G401.6 (cell line): ENCODE measurements around the gene EPN2.

Experiments
- FAIRE-seq: peaks from 2 replicates; lab custom pipeline; 2012; peaks lifted over from hg19 to GRCh38; lab: Jason Lieb, UNC

EPN2 gene

DNA sequence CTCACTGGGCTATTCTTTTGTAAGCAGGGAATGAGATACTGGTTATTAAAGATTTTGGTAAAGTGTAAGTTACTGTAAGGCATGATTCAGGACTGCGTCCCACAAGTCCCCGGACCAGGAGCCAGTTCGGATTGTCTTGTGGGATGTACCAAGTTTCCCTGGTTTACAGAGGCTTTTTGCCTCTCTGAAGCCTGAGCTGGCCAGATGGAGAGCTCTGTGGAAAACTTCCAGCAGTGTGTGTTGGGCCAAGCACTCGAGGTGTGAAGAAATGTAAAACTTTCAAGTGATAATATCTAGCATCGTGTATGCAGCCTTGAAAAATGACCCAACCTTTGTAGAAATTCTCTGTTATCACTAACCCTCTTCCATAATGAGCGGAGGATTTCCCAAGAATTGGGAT, 2.4 kb downstream of the EPN2 start:
- no peak for FAIRE-seq

DNA sequence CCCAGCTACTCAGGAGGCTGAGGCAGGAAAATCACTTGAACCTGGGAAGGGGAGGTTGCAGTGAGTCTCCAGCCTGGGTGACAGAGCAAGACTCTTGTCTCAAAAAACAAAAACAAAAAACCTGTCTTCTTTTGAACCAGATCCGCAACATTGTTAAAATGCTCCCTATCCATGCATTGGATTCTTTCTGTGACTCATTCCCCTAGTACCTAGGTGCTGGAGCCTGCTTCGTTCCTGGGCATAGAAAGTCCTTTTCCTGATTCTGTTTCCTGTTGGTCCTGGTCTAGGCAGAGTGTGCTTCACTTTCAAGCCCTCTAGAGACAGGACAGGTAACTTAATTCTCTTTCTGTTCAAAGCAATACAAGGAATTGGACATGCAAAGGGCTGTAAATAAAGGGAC, 5.2 kb downstream of the EPN2 start:
- no peak for FAIRE-seq

- FAIRE-seq: no peak
Measured at GRCh38 chr17:19242926-19243325, 5.8 kb downstream of the EPN2 start.

DNA sequence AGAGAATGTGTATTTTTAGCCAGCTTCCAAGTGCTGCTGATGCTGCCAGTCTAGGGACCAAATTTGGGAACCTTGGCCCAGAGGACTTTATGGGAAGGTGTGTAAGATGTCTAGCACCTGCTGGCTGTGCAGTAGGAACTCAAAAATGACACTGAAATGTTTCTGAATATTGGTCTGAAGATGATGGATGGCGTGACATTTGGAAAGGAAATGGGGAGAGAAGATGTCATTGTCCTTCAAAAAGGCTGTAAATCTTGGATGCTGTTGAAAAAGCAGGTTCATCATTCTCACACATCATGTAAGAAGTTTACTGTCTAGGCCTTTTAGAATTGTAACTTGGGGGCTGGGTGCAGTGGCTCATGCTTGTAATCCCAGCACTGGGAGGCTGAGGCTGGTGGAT, 6.7 kb downstream of the EPN2 start:
- FAIRE-seq: no peak

- FAIRE-seq: no peak
Measured at GRCh38 chr17:19244357-19244756, 7.2 kb downstream of the EPN2 start.

DNA sequence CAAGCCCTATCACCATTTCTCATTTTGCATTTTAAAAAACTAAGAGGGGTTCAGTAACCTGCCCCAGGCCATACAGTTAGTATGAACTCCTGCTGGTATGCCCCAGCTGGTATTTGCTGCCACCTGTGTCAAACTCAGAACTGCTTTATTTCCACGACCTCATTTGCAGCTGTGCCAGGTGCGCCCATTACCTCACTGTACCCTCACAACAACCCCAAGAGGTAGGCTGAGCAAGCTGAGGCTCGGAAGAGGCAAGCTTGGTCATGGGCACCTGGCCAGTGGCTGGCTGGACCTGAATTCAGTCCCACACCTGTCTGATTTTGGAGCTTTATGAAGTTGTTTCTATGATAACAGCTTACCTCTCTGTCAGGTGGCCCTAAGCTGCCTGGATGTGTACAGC, 7.6 kb downstream of the EPN2 start:
- FAIRE-seq: no peak

- FAIRE-seq: no peak
Measured at GRCh38 chr17:19247473-19247872, 10.3 kb downstream of the EPN2 start.

DNA sequence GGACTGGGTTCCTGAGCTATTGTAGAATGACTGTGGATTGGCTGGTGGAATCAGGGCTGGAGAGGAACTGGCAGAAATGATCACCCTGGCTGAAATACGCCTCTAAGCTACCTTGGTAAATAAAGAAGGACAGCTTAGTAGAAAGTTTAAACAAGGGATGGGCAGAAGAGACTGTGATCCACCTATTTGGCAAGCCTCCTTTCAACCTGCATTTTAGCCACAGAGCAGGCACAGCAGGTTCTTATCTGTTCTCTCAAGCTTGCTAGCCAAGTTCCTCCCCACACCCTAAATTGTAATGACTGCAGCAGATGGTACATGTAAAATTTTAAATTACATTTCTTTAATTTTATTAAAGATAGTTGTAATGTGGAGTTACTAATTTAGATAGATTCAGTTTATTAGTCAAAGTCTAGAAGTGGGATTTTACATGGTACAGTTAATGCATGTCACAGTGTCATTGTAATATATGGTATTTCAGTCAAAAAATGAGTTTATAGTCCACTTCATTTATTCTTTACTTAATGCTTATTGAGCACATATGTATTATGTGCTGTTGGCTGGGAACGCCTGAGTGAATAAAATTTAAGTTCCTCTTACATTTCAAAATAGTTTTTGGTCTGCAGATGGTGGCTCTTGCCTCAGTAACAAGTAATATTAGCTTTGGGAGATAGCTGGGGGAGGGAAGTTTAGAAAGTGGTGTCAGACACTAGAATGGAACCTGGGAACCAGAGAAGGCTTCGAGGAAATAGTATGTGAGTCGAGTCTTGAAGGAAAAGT, 11.2 kb downstream of the EPN2 start:
- no peak for FAIRE-seq

- no peak for FAIRE-seq
Measured at GRCh38 chr17:19248928-19249574, 11.9 kb downstream of the EPN2 start.

DNA sequence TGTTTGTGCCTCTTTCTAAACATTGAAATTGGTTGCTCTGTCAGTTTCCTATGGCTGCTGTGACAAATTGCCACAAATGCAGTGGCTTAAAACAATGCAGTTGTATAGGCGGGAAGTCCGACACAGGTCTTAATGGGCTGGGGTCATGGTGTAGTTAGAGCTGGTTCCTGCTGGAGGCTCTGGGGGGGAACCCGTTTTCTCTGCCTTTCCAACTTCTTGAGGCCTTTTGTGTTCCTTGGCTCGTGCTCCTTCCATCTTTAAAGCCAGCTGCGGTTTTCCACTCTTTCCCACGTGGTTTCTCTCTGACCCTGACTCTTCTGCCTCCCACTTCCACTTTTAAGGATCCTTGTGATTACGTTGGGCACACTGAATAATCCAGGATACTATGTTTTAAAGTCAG, 12.5 kb downstream of the EPN2 start:
- no peak for FAIRE-seq

DNA sequence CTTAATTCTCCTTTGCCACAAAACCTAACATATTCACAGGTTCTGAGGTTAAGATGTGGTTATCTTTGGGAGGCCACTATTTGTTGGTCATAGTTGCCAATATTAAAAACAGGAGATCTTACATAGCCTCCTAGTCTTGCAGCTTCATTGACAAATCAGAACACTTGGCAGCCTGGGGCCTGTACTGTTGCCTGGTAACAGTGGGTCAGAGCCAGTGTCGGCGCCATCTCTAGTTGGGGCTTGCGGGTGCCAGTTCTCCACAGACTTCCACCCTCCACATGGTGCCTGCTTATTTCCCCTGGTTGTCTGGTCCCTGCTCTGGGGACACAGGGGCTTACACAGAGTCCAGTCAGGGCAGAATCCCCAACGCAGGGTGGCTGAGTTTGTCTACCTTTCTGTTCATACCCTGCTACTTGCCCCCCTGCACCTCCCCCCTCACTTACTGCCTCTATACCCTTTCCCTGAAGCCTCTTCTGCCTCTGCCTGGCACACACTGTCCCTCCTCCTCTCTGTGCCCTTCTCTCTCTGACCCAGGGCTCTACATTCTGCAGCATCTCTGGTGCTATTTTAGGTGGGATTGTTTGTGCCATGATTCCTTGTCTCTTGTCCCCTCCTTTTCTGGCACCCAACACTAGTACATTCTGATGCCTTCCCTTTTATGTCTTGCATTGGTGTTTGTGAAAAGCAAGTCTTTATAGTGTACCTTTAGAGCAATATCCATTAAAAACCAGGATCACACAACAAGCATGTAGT, 13.4 kb downstream of the EPN2 start:
- FAIRE-seq: no peak

DNA sequence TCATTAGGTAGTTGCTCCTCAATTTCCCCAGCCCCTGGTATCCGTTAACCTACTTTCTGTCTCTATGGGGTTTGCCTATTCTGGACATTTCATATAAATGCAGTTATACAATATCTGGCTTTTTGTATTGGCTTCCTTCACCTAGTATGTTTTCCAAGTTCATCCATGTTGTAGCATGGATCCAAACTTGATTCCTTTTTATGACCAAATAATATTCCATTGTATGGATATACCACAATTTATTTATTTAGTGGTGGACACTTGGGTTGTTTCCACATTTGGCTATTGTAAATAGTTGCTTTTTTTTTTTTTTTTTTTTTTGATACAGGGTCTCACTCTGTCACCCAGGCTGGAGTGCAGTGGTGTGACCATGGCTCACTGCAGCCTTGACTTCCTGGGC, 15.9 kb downstream of the EPN2 start:
- no peak for FAIRE-seq

- FAIRE-seq: no peak
Measured at GRCh38 chr17:19254651-19255050, 17.5 kb downstream of the EPN2 start.

DNA sequence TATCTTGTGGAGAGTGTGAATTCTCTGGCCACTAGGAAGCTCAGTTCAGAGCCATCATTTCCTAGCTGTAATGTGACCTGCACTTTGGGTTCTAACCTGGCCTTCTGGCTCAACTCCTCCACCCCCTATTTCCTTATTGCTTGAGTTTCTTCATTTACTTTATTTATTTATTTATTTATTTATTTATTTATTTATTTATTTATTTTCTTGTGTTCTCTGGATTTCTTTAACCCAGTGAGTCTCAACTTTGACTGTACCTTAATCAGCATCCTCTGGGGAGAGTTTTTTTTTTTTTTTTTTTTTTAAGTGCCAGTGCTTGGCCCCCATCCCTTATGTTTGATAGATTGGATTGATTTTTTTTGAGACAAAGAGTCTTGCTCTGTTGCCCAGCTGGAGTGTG, 18.1 kb downstream of the EPN2 start:
- FAIRE-seq: no peak

GRCh38 chr17:19258371-19258770, 21.2 kb downstream of the EPN2 start:
- no peak for FAIRE-seq

DNA sequence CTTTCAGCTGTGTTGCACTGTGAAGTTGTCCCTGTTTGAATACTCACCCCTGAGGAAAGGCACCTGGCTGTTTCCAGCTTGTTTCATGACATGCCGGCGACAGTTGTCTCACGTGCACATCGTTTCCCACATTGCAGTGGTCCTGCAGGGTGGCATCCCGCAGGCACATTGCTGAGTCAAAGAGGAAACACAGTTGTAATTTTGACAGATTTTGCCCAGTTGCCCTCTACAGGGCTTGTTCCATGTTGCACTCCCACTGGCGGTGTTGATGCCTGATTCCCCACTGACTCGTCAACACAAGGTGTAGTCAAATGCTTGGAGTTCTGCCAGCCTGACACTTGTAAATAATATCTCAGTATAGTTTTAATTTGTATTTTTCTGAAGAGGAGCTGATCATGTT, 23.8 kb downstream of the EPN2 start:
- FAIRE-seq: no peak

DNA sequence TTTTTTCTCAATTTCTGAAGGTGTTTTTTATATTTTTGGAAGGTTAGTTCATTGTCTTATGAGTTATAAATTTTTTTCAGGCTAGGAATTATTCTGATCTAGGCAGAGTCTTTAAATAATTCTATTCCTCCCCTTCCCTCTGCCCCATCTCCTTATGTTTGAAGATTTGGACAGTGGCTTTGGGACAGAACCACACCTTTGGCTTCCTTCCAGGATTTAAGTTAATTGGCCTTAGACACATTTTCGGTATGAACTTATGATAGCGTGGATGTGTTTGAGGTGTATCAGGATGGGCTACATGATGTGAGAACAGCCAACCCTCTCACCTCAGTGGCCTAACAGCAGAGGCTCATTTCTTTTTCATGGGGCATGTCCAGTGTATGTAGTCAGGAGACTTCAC, 24.3 kb downstream of the EPN2 start:
- no peak for FAIRE-seq

- no peak for FAIRE-seq
Measured at GRCh38 chr17:19262650-19263631, 25.8 kb downstream of the EPN2 start.

- FAIRE-seq: no peak
Measured at GRCh38 chr17:19263641-19264051, 26.5 kb downstream of the EPN2 start.

DNA sequence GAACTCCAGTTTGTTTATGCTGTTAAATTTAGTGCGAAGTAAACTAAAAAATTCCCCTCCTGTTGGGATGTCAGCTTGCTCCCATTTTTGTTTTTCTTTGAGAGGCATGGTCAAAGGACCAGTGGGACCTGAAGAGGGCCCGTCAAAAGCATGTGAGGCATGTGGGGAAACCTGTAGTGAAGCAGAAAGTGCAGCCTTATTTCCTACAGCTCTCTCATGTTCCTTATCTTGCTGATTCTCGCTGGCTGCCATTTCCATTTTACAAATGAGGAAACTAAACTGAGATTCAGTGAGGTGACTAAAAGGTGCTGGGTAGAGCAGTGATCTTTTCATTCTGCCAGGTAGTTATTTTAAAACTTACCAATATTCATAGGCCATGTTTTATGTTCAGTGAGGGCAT, 27.1 kb downstream of the EPN2 start:
- no peak for FAIRE-seq

GRCh38 chr17:19264681-19265080, 27.5 kb downstream of the EPN2 start:
- no peak for FAIRE-seq

DNA sequence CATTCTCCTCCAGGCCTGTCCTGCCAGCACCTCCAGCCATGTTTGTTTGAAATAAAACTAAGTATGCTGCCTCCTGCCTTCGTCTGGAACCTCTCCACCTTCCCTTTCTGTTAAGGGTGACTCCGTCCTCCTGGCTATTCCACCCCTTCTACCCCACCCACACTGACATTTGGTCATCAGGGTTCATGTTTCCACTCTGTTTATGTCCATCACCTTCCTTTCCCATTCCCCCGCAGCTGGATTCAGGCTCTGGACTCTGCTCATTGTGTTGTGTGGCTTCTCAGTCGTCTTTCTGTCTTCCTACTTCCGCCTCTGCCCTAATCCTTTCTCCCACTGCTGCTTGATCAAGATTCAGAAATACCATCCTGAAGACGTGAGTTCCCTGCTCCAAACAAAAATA, 28.6 kb downstream of the EPN2 start:
- FAIRE-seq: no peak
